GM10266 (cell line): ENCODE data around the gene RTN4RL1.

Experiments used
- DNase-seq: peaks from one replicate; pipeline ENCODE4 v3.0.0; 2012; ENCODE audit errors: extremely low spot score
- CTCF ChIP-seq: IDR thresholded peaks from 2 replicates; pipeline ENCODE4 v1.5.1; 2012; ENCODE audit warnings: mild to moderate bottlenecking, low read depth; ENCODE audit not compliant: control insufficient read depth, insufficient read depth; ENCODE audit errors: missing control alignments

The RTN4RL1 gene

GRCh38 chr17:1947229-1947742, 77.8 kb downstream of the RTN4RL1 start:
- DNase-seq, result no peak
- TF ChIP-seq CTCF, result no peak

- TF ChIP-seq CTCF, result no peak
- no peak for DNase-seq
Observed at GRCh38 chr17:1946021-1946932, 78.9 kb downstream of the RTN4RL1 start.

GRCh38 chr17:1945621-1946020, 79.5 kb downstream of the RTN4RL1 start:
- DNase-seq, result no peak

GRCh38 chr17:1943436-1943831, 81.7 kb downstream of the RTN4RL1 start:
- DNase-seq, result no peak
- TF ChIP-seq CTCF, result no peak

More at GRCh38 chr17:1945621-1946020, 79.5 kb downstream of the RTN4RL1 start:
- TF ChIP-seq CTCF, result no peak

GRCh38 chr17:1942666-1943435, 82.3 kb downstream of the RTN4RL1 start:
- TF ChIP-seq CTCF, result no peak
- no peak for DNase-seq

- TF ChIP-seq CTCF, result no peak
- DNase-seq, result peak; percentile 54
Observed at GRCh38 chr17:1942066-1942365, 83.1 kb downstream of the RTN4RL1 start.
